Measurements from ENCODE around the gene PHF2.

PHF2 gene

DNA sequence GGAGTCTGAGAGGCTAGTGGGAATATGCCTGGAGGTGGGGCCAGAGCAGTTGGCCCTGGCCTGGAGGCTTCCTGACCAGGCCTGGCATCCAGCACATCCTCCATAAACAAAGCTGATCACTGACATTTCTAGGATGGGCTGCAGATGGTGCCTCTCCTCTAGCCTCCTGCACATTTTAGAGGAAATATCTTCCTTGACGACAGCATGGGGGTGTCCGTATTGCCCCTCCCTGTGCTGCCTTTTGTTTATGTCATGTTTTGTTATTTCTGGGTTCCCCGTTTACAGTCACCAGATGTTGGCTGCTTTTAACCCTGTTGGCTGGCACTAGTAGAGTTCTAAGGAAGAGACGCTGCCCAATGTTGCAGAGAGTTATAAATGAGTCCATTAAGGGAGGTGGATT is 148.5 kb downstream of the PHF2 start:
- Histone ChIP-seq H4K20me1 (ENCODE audit: insufficient read depth, low read length) (no peaks in the 10 kb centered on the region), H2AFZ (ENCODE audit: low read depth, low read length) (no peak overlapping the region), H3K9ac (ENCODE audit: low read length) (no peak overlapping the region), H3K4me3 (ENCODE audit: low read length) (no peak overlapping the region), H3K27ac (ENCODE audit: low read length) (no peak overlapping the region), H3K79me2 (ENCODE audit: low read length) (no peaks in the 10 kb centered on the region), H3K27me3 (ENCODE audit: low read depth, low read length) (no peaks in the 10 kb centered on the region), H3K36me3 (replicated peaks; ENCODE audit: low read depth, low read length) (no peaks in the 10 kb centered on the region), H3K4me2 (ENCODE audit: low read length) (no peak overlapping the region), H3K4me1 (ENCODE audit: low read length) (no peaks in the 10 kb centered on the region), H3K9me3 (ENCODE audit: insufficient read depth, low read length) (no peaks in the 10 kb centered on the region)
- TF ChIP-seq, protein P1, sequence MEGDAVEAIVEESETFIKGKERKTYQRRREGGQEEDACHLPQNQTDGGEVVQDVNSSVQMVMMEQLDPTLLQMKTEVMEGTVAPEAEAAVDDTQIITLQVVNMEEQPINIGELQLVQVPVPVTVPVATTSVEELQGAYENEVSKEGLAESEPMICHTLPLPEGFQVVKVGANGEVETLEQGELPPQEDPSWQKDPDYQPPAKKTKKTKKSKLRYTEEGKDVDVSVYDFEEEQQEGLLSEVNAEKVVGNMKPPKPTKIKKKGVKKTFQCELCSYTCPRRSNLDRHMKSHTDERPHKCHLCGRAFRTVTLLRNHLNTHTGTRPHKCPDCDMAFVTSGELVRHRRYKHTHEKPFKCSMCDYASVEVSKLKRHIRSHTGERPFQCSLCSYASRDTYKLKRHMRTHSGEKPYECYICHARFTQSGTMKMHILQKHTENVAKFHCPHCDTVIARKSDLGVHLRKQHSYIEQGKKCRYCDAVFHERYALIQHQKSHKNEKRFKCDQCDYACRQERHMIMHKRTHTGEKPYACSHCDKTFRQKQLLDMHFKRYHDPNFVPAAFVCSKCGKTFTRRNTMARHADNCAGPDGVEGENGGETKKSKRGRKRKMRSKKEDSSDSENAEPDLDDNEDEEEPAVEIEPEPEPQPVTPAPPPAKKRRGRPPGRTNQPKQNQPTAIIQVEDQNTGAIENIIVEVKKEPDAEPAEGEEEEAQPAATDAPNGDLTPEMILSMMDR (IDR thresholded peaks at IDR 0.05; ENCODE audit: low read depth, low read length): no peak
- TF ChIP-seq EZH2phosphoT487 (IDR thresholded peaks at IDR 0.05; ENCODE audit: low read depth): no peak

DNA sequence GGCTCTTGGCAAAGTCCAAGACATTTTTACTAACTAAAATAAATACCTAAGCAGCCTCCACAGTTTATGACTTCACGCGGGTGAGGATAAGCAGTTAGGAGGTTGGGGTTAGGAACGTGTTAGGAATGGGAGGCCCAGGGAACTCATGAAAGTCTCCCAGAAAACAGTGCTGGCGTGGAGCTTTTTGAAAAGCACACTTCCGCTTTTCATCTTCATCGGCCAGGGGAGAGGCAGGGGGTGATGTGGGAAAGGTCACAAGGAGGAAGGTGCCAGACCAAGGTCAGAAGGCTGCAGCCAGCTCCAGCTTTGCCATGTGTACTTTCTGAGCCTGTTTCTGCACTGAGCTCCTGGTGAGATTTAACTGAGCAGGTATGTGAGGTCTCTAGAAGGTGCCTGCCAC is 149.0 kb downstream of the PHF2 start:
- Histone ChIP-seq H3K4me1 (ENCODE audit: low read length) (no peaks in the 10 kb centered on the region), H3K27ac (ENCODE audit: low read length) (no peak overlapping the region), H3K9ac (ENCODE audit: low read length) (no peak overlapping the region), H3K36me3 (replicated peaks; ENCODE audit: low read depth, low read length) (no peaks in the 10 kb centered on the region), H3K4me3 (ENCODE audit: low read length) (no peak overlapping the region), H3K79me2 (ENCODE audit: low read length) (no peaks in the 10 kb centered on the region), H3K9me3 (ENCODE audit: insufficient read depth, low read length) (no peaks in the 10 kb centered on the region), H2AFZ (ENCODE audit: low read depth, low read length) (no peak overlapping the region), H4K20me1 (ENCODE audit: insufficient read depth, low read length) (no peaks in the 10 kb centered on the region), H3K27me3 (ENCODE audit: low read depth, low read length) (no peaks in the 10 kb centered on the region), H3K4me2 (ENCODE audit: low read length) (no peak overlapping the region)
- no peak for TF ChIP-seq EZH2phosphoT487 (IDR thresholded peaks at IDR 0.05; ENCODE audit: low read depth)
- TF ChIP-seq, protein P1 (IDR thresholded peaks at IDR 0.05; ENCODE audit: low read depth, low read length): no peak

DNA sequence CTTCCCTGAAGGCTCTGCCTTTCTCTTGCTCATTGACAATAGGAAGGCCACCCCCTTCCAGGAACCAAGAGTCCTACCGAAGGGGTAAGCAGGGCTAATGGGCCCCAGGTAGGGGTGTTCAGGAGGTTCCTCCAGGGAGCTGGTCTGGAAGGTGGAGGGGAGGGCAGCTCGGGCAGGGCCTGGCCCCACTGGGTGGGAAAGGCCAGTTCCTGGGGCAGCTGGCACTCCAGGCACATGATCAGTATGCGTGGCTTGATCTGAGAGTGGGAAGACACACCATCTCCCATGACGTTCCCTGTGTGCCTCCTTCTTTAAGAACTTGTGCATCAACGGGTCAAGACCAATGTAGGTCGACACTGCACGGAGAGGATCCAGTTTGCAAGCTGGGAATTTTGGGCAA is 149.8 kb downstream of the PHF2 start:
- Histone ChIP-seq H3K4me3 (ENCODE audit: low read length) (no peak overlapping the region), H3K27me3 (ENCODE audit: low read depth, low read length) (no peaks in the 10 kb centered on the region)

More for the DNA sequence above, 149.8 kb downstream of the PHF2 start:
- no peak for TF ChIP-seq EZH2phosphoT487 (IDR thresholded peaks at IDR 0.05; ENCODE audit: low read depth)
- TF ChIP-seq, protein P1 (IDR thresholded peaks at IDR 0.05; ENCODE audit: low read depth, low read length): no peak
- Histone ChIP-seq H2AFZ (ENCODE audit: low read depth, low read length) (no peak overlapping the region), H3K27ac (ENCODE audit: low read length) (no peak overlapping the region), H3K4me1 (ENCODE audit: low read length) (no peaks in the 10 kb centered on the region), H3K9ac (ENCODE audit: low read length) (no peak overlapping the region), H4K20me1 (ENCODE audit: insufficient read depth, low read length) (no peaks in the 10 kb centered on the region), H3K36me3 (replicated peaks; ENCODE audit: low read depth, low read length) (no peaks in the 10 kb centered on the region), H3K79me2 (ENCODE audit: low read length) (no peaks in the 10 kb centered on the region), H3K9me3 (ENCODE audit: insufficient read depth, low read length) (no peaks in the 10 kb centered on the region), H3K4me2 (ENCODE audit: low read length) (no peak overlapping the region)

Data from OCI-LY3 (cell line).